Adrenal gland (tissue), 12 donors: ENCODE measurements around the gene CD59. TPM values are rescaled to one million over a fixed set of nuclear protein-coding genes. Genes with fewer than 3 reads are reported as not detected.

Source experiments
- DNase-seq, 7 donors: peaks; one replicate each; pipeline ENCODE4 v3.0.0-alpha.2; 2019 to 2020
- H3K27ac ChIP-seq, 5 donors: fragments of 200-600 bp; sonication (generic) in 4 of 5; 1 replicate in 3 of 5; 2 replicates in 2 of 5; pipeline versions ENCODE4 v1.5.1 to v1.8.0; 2016 to 2020; ENCODE audit warnings: mild to moderate bottlenecking in 1 of 5
- H3K27me3 ChIP-seq: fragments of 200-600 bp; 2 replicates; pipeline ENCODE4 v1.8.0; 2021
- H3K36me3 ChIP-seq, 2 donors: fragments of 200-600 bp; replicated peaks in 1 of 2; 1 replicate in 1 of 2; 2 replicates in 1 of 2; pipeline versions ENCODE4 v1.5.1 to v1.8.0; 2018 to 2022
- H3K4me1 ChIP-seq, 2 donors: fragments of 200-600 bp; replicated peaks in 1 of 2; 1 replicate in 1 of 2; 2 replicates in 1 of 2; pipeline versions ENCODE4 v1.5.1 to v1.8.0; 2018 to 2021
- H3K4me3 ChIP-seq, 4 donors: fragments of 200-600 bp; sonication (generic) in 3 of 4; one replicate each; pipeline ENCODE4 v1.5.1; 2016 to 2018
- H3K9me3 ChIP-seq, 3 donors: fragments of 200-600 bp; sonication (generic) in 1 of 3; replicated peaks in 1 of 3; 1 replicate in 2 of 3; 2 replicates in 1 of 3; pipeline versions ENCODE4 v1.5.1 to v1.8.0; 2016 to 2021
- CTCF ChIP-seq, 6 experiments: fragments of 450-650 bp in 4 of 6; fragments of 200-600 bp in 2 of 6; sonication (generic) in 1 of 6; IDR thresholded peaks; 1 replicate in 5 of 6; 2 replicates in 1 of 6; pipeline versions ENCODE4 v1.5.1 to v1.8.0; 2016 to 2021; ENCODE audit warnings: antibody characterized with exemption in 6 of 6, mild to moderate bottlenecking in 2 of 6, moderate library complexity in 1 of 6
- POLR2A ChIP-seq, 2 donors: fragments of 450-650 bp; IDR thresholded peaks; one replicate each; pipeline ENCODE4 v1.6.1; 2017; ENCODE audit warnings: antibody characterized with exemption in 2 of 2, mild to moderate bottlenecking in 2 of 2, moderate library complexity in 1 of 2
- WGBS, 4 donors: extraction: QIAGEN DNeasy Blood & Tissue Kit in 2 of 4; methylation state at CpG; one replicate each; pipeline versions ENCODE4 v1.1.5 to v1.1.7; 2013 to 2017; 5-methylcytosine and 5-hydroxymethylcytosine counted together
- intact Hi-C, 2 donors: fragments of 100-400 bp; cut with DNase I; formaldehyde crosslinking; loops; one replicate each; pipeline versions ENCODE4 v1.14.1 to v1.15.0; 2022 to 2023
- polyA plus RNA-seq, 3 donors: library from polyadenylated mRNA; stranded (reverse); fragments of 200-250 nt in 2 of 3; fragments of 350-450 nt in 1 of 3; fragmentation: Illumina TruSeq in 1 of 3; extraction: RNeasy Lipid Tissue Mini Kit (QIAGEN cat#74804) in 1 of 3; gene quantifications; one replicate each; pipeline ENCODE4 v1.2.3, GENCODE V29; 2013 to 2014
- total RNA-seq, 9 donors: library from RNA; depleted of rRNA in 4 of 9; stranded (reverse); fragments of >200 nt in 4 of 9; fragments of 120-200 nt in 1 of 9; fragmentation: NEBNext Ultra II Directional in 1 of 9; extraction: Animal tissue kit (Norgen Biotek cat#: 25700) in 1 of 9; gene quantifications; one replicate each; pipeline versions ENCODE4 v1.1.0 to v1.2.4, GENCODE V29; 2013 to 2023
- donor health status: healthy with polysubstance abuse.
- donor health status: Bipolar disorder and iron deficiency.
- donor health status: DM: yes; HTN: yes; CAD: no.
- donor health status: DM: no; HTN: no; CAD: no.
- donor health status: DM: no; HTN: no; CAD: no.
- donor health status: DM: yes; HTN: yes; CAD: no.

The CD59 gene
- total and polyA plus RNA-seq, 12 donors, result 59.5 to 562 (median 405) TPM

- peaks cover 0 to 19% of the 10 kb centered on the region in 2 donors for H3K36me3 ChIP-seq
These were observed 29.3 kb downstream of the CD59 start for GRCh38 chr11:33706966-33707365.

GRCh38 chr11:33706546-33706945 is 29.7 kb downstream of the CD59 start:
- Histone ChIP-seq H3K27ac (peak overlapping the region in 2 of 5 donors; percentile 33 to 41), H3K4me1 (peaks cover 0 to 28% of the 10 kb centered on the region in 2 donors), H3K27me3 (no peaks in the 10 kb centered on the region), H3K9me3 (no peaks in the 10 kb centered on the region), H3K36me3 (peaks cover 0 to 19% of the 10 kb centered on the region in 2 donors), H3K4me3 (no peak overlapping the region)
- no peak for TF ChIP-seq CTCF (IDR thresholded peaks at IDR 0.05)
- TF ChIP-seq POLR2A (IDR thresholded peaks at IDR 0.05), result no peak
- intact Hi-C loops, result no loop called here
- WGBS, 4 donors, result 56 to 71% (median 60%) methylated on average over 2 of the region's 2 CpGs
- no peak for DNase-seq

More at GRCh38 chr11:33706966-33707365, 29.3 kb downstream of the CD59 start:
- Histone ChIP-seq H3K9me3 (no peaks in the 10 kb centered on the region), H3K4me1 (peaks cover 0 to 24% of the 10 kb centered on the region in 2 donors), H3K27me3 (no peaks in the 10 kb centered on the region), H3K4me3 (no peak overlapping the region), H3K27ac (peak overlapping the region in 2 of 5 donors; percentile 33 to 41)
- DNase-seq, result no peak
- no peak for TF ChIP-seq POLR2A (IDR thresholded peaks at IDR 0.05)
- TF ChIP-seq CTCF (IDR thresholded peaks at IDR 0.05), result no peak
- intact Hi-C loops, result no loop called here
- 74 to 95% (median 91%) methylated on average over 2 of the region's 2 CpGs for WGBS, 4 donors

GRCh38 chr11:33704240-33705002 is 31.8 kb downstream of the CD59 start:
- H3K27me3 ChIP-seq, result no peaks in the 10 kb centered on the region
- TF ChIP-seq POLR2A (IDR thresholded peaks at IDR 0.05) (no peak), CTCF (IDR thresholded peaks at IDR 0.05) (peak in 1 of 6 experiments; percentile 12)
- WGBS, 4 donors, result 51 to 62% (median 56%) methylated on average over 7 of the region's 7 CpGs
- intact Hi-C loops, result no loop called here
- H3K9me3 ChIP-seq, result no peaks in the 10 kb centered on the region
- peak in 2 of 7 donors; percentile 21 to 35 for DNase-seq
- peaks cover 0 to 11% of the 10 kb centered on the region in 2 donors for H3K36me3 ChIP-seq
- no peak overlapping the region for H3K4me3 ChIP-seq
- peaks cover 15 to 42% of the 10 kb centered on the region in 2 donors for H3K4me1 ChIP-seq
- H3K27ac ChIP-seq, result peak overlapping the region in 3 of 5 donors; percentile 7 to 72 (median 40)

- Histone ChIP-seq H3K27me3 (no peaks in the 10 kb centered on the region), H3K36me3 (peaks cover 0 to 5% of the 10 kb centered on the region in 2 donors), H3K4me3 (no peak overlapping the region), H3K9me3 (no peaks in the 10 kb centered on the region), H3K27ac (peak overlapping the region in 3 of 5 donors; percentile 7 to 72 (median 40)), H3K4me1 (peaks cover 15 to 45% of the 10 kb centered on the region in 2 donors)
- DNase-seq, result peak in 6 of 7 donors; percentile 45 to 75 (median 62)
- intact Hi-C loops, result no loop called here
- TF ChIP-seq CTCF (IDR thresholded peaks at IDR 0.05) (no peak), POLR2A (IDR thresholded peaks at IDR 0.05) (no peak)
- WGBS, 4 donors, result 52 to 72% (median 61%) methylated on average over 3 to 4 of the region's 4 CpGs
These were observed 32.4 kb downstream of the CD59 start for GRCh38 chr11:33703788-33704187.
